Measurements from ENCODE around the gene TMEM141. TPM values are rescaled to one million over a fixed set of nuclear protein-coding genes. Genes with fewer than 3 reads are reported as not detected.

The TMEM141 gene
- total RNA-seq, 1 donor from 2014 or later: 19.9 TPM

DNA sequence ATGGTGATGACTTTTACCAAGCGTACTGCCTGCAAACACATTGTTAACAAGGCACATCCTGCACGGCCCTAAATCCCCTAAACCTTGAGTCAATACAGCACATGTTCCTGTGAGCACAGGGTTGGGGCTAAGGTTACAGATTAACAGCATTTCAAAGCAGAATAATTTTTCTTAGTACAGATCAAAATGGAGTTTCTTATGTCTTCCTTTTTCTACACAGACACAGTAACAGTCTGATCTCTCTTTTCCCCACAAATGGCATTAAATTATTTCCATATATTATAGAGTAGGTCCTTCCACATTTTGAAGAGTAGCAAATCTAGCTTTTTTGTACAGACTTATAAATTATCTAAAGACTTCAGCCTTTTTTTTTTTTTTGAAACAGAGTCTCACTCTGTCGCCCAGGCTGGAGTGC, 1.6 kb upstream of the TMEM141 start:
- Histone ChIP-seq H2AFZ (replicated peaks) (peak overlapping the region; percentile 36), H3F3A (ENCODE audit: low read depth) (peaks cover 20% of the 10 kb centered on the region), H3K4me3 (no peak overlapping the region), H3K9ac (no peak overlapping the region), H3K4me1 (peaks cover 18% of the 10 kb centered on the region), H3K27ac (peak overlapping the region; percentile 13), H3K36me3 (no peaks in the 10 kb centered on the region), H3K79me2 (ENCODE audit: low read depth) (no peaks in the 10 kb centered on the region), H3K9me3 (ENCODE audit: low read depth) (no peaks in the 10 kb centered on the region), H3K4me2 (peak overlapping the region; percentile 6), H3K27me3 (peaks cover 16% of the 10 kb centered on the region), H4K20me1 (ENCODE audit: low read depth) (peaks cover 10% of the 10 kb centered on the region)
- Mint-ChIP-seq H3K27ac (peak overlapping the region; percentile 25), H3K4me3 (no peak overlapping the region), H3K36me3 (peaks cover 1% of the 10 kb centered on the region), H3K27me3 (ENCODE audit: insufficient read depth, low read depth) (peaks cover 6% of the 10 kb centered on the region), H3K9me3 (no peaks in the 10 kb centered on the region), H3K4me1 (peaks cover 33% of the 10 kb centered on the region)
- TF ChIP-seq EZH2phosphoT487 (IDR thresholded peaks at IDR 0.05) (no peak), EZH2 (IDR thresholded peaks at IDR 0.05) (no peak), CTCF (IDR thresholded peaks at IDR 0.05) (no peak)
- DNase-seq (ENCODE audit: low spot score): no peak

GRCh38 chr9:136791516-136792276, 552 bp downstream of the TMEM141 start:
- peak overlapping the region; percentile 62 for H3K4me3 ChIP-seq
- H2AFZ ChIP-seq (replicated peaks): no peak overlapping the region
- peaks cover 29% of the 10 kb centered on the region for H3K4me1 ChIP-seq
- H3F3A ChIP-seq (ENCODE audit: low read depth): peaks cover 27% of the 10 kb centered on the region
- peak overlapping the region; percentile 88 for H3K4me2 ChIP-seq
- no peaks in the 10 kb centered on the region for H3K9me3 ChIP-seq (ENCODE audit: low read depth)
- H3K27me3 ChIP-seq: peaks cover 13% of the 10 kb centered on the region
- H3K27me3 Mint-ChIP-seq (ENCODE audit: insufficient read depth, low read depth): peaks cover 11% of the 10 kb centered on the region
- peak; percentile 70 for DNase-seq (ENCODE audit: low spot score)
- no peak overlapping the region for H3K9ac ChIP-seq
- peaks cover 40% of the 10 kb centered on the region for H3K4me1 Mint-ChIP-seq
- no peaks in the 10 kb centered on the region for H3K36me3 ChIP-seq
- no peak overlapping the region for H3K27ac ChIP-seq
- no peaks in the 10 kb centered on the region for H3K79me2 ChIP-seq (ENCODE audit: low read depth)
- peak overlapping the region; percentile 86 for H3K4me3 Mint-ChIP-seq
- H3K36me3 Mint-ChIP-seq: peaks cover 1% of the 10 kb centered on the region
- no peak overlapping the region for H3K27ac Mint-ChIP-seq
- peaks cover 10% of the 10 kb centered on the region for H4K20me1 ChIP-seq (ENCODE audit: low read depth)
- no peaks in the 10 kb centered on the region for H3K9me3 Mint-ChIP-seq
- TF ChIP-seq EZH2 (IDR thresholded peaks at IDR 0.05) (no peak), CTCF (IDR thresholded peaks at IDR 0.05) (peak; percentile 95), EZH2phosphoT487 (IDR thresholded peaks at IDR 0.05) (no peak)

DNA sequence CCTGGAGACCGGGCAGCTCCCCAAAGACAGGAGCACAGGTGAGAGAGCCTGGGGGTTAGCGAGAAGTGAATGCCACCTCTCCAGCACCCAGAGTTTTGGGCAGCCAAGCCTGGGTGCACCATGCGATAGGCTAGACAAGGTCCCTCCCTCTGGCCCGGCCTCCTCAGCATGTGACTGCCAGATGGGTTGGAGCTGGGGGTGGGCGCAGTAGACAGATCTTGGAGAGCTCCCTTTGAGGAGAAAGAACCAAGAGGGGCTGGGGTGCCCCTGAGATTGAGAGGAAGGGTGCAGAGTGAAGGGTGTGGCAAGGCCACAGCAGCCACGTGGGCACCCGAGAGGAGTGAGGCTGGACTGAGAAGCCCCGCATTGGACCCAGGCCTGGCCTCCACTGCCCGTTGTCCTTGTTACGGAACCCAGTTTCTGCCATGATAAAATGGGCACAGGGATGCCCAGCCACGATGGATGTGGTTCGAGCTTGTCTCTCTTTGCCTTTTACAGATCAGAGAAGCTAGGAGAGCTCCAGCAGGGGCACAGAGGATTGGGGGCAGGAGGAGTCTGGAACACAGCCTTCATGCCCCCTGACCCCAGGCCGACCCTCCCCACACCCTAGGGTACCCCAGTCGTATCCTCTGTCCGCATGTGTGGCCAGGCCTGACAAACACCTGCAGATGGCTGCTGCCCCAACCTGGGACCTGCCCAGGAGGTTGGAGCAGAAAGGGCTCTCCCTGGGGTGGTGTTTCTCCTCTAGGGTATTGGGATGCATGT, 1.4 kb downstream of the TMEM141 start:
- H3K4me3 Mint-ChIP-seq: peak overlapping the region; percentile 76
- H3F3A ChIP-seq (ENCODE audit: low read depth): peaks cover 35% of the 10 kb centered on the region
- H3K9me3 ChIP-seq (ENCODE audit: low read depth): no peaks in the 10 kb centered on the region
- H3K27me3 Mint-ChIP-seq (ENCODE audit: insufficient read depth, low read depth): peaks cover 11% of the 10 kb centered on the region
- no peak overlapping the region for H3K27ac ChIP-seq
- no peaks in the 10 kb centered on the region for H3K9me3 Mint-ChIP-seq
- H3K4me3 ChIP-seq: no peak overlapping the region
- H3K27me3 ChIP-seq: peaks cover 5% of the 10 kb centered on the region
- no peak for DNase-seq (ENCODE audit: low spot score)
- no peak overlapping the region for H2AFZ ChIP-seq (replicated peaks)
- no peak overlapping the region for H3K4me2 ChIP-seq
- TF ChIP-seq CTCF (IDR thresholded peaks at IDR 0.05) (no peak), EZH2phosphoT487 (IDR thresholded peaks at IDR 0.05) (no peak), EZH2 (IDR thresholded peaks at IDR 0.05) (no peak)
- peaks cover 10% of the 10 kb centered on the region for H4K20me1 ChIP-seq (ENCODE audit: low read depth)
- H3K79me2 ChIP-seq (ENCODE audit: low read depth): no peaks in the 10 kb centered on the region
- peaks cover 37% of the 10 kb centered on the region for H3K4me1 ChIP-seq
- no peak overlapping the region for H3K27ac Mint-ChIP-seq
- H3K36me3 ChIP-seq: no peaks in the 10 kb centered on the region
- H3K36me3 Mint-ChIP-seq: peaks cover 1% of the 10 kb centered on the region
- no peak overlapping the region for H3K9ac ChIP-seq
- peaks cover 47% of the 10 kb centered on the region for H3K4me1 Mint-ChIP-seq
